ENCODE results near the gene SF3B1.
"Not testable (repeated sequence)": the region's sequence is repeated elsewhere in the genome, so short reads cannot be mapped to it uniquely, and the experiment has no call there.

The SF3B1 gene

GRCh38 chr2:197434541-197435513 lies at the start of gene SF3B1:
Gene SF3B1, minus strand, starts transcription at chr2:197435028. Its CDS starts 29 bp downstream, at chr2:197434999.
- peak; percentile 96 for DNase-seq (ENCODE audit: low spot score)

GRCh38 chr2:197484248-197484647 lies 49.4 kb upstream of the SF3B1 start:
- not testable (repeated sequence) for DNase-seq (ENCODE audit: low spot score)

GRCh38 chr2:197480165-197481036 lies 45.6 kb upstream of the SF3B1 start:
- no peak for DNase-seq (ENCODE audit: low spot score)

DNA sequence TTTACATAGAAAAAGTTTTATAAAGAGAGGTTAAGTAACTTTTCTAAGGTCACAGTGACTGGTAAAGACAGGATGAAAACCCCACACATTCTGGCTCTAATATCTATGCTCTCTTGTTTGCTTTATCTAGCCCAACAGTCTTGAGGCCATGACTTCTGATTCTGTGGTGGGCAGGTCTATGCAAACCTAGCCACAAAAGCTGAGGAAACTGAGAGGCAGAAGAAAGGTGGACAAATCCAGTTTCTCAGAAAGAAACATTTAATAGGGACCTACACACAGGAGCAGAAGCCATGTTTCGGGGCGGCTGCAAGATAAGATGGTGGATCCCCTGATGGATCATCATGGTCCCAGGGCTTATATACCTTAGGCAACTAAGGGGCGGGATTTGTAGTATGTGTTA lies 43.0 kb upstream of the SF3B1 start:
- DNase-seq (ENCODE audit: low spot score): no peak

DNA sequence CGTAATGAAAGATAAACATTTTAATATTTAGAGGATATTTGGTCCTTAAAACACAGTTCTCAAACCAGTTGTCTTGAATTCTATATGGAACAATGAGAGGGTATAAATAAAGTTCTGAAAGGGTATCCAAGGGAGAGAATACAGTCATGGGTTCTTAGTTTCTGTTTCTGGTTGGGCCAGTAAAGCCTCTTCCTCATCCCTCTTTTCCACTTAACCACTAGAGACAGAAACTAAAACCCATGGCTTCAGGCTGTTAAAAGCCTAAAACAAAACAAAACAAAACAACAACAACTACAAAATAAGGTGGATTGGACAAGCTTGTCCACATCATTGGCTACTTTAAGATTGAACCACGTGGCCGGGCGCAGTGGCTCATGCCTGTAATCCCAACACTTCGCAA lies 37.3 kb upstream of the SF3B1 start:
- DNase-seq (ENCODE audit: low spot score): no peak

GRCh38 chr2:197464175-197464574 lies 29.3 kb upstream of the SF3B1 start:
- DNase-seq (ENCODE audit: low spot score): no peak

DNA sequence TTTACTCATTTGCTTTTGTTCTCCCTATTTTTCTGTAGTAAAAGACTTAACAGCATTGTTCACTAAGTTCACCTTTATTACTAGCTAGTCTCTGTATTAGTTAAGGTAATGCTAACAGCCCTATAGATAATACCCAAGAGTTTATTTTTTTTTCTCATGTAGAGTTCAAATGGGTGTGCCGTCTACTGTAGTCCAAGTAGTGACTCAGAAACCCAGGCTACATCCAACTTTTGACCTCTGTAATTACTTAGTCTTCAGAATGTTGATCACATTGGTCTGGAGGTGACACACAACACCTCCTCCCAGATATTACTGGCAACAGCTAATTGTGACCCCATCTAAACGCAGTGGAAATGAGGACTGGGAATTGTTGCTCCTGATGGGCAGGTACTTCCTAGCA lies 26.2 kb upstream of the SF3B1 start:
- peak; percentile 61 for DNase-seq (ENCODE audit: low spot score)

- DNase-seq (ENCODE audit: low spot score): peak; percentile 46
Observed at GRCh38 chr2:197460649-197461048, 25.8 kb upstream of the SF3B1 start.

DNA sequence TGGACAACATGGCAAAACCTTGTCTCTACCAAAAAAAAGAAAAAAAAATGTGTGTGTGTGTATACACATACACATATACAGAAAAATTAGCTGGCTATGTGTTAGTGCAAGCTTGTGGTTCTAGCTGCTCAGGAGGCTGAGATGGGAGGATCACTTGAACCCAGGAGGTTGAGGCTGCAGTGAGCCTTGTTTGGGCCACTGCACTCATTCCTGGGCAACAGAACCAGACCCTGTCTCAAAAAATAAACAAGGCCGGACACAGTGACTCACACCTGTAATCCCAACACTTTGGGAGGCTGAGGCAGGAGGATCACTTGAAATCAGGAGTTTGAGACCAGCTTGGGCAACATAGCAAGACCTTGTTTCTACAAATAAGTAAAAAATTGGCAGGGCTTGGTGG lies 20.6 kb upstream of the SF3B1 start:
- DNase-seq (ENCODE audit: low spot score): no peak

DNA sequence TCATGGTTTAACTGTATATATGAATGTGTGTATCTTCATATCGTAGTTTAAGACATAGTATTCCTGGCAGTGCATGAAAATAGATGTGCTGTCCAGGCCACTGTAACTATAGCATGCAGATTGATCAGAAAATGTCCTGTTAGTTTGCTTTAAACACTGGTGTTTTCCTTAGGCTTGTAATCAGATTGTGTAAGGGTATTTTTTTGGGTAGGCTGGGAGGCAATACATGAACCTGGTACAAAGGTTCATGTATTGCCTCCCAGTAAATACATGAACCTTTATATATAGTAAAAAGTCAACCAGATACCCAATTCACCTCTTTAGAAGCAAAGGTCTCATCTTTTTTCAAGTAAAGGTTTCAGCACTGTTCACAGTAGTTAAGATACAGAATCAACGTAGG lies 20.1 kb upstream of the SF3B1 start:
- no peak for DNase-seq (ENCODE audit: low spot score)

GRCh38 chr2:197453914-197454398 lies 19.1 kb upstream of the SF3B1 start:
- peak; percentile 88 for DNase-seq (ENCODE audit: low spot score)

GRCh38 chr2:197453123-197453913 lies 18.5 kb upstream of the SF3B1 start, which contains the start of gene COQ10B:
Gene COQ10B, plus strand, starts transcription at chr2:197453552. Its CDS starts 9 bp downstream, at chr2:197453561.
- peak; percentile 99 for DNase-seq (ENCODE audit: low spot score)

GRCh38 chr2:197452754-197453122 lies 17.9 kb upstream of the SF3B1 start:
- no peak for DNase-seq (ENCODE audit: low spot score)

GRCh38 chr2:197450935-197451358 lies 16.1 kb upstream of the SF3B1 start:
- DNase-seq (ENCODE audit: low spot score): not testable (repeated sequence)

GRCh38 chr2:197450465-197450864 lies 15.6 kb upstream of the SF3B1 start:
- no peak for DNase-seq (ENCODE audit: low spot score)

DNA sequence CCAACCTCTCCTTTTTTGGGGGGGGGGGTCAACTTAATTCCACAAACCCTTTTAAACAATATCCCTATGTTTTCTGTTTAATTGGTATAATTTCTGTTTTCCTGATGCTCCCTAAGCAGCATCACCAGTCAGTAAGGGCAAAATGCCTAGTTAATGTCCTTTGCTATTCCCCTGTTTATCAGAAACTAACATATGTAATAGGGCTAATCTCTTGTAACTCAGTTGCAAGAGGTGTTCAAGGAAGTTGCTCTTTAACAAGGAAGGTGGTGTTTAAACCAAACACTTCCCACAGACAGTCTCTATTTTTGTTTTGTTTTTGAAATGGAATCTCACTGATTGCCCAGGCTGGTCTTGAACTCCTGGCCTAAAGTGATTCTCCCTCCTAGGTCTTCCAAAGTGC lies 12.0 kb upstream of the SF3B1 start:
- DNase-seq (ENCODE audit: low spot score): no peak

GRCh38 chr2:197445746-197446145 lies 10.9 kb upstream of the SF3B1 start:
- no peak for DNase-seq (ENCODE audit: low spot score)

- no peak for DNase-seq (ENCODE audit: low spot score)
Observed at GRCh38 chr2:197442857-197443256, 8.0 kb upstream of the SF3B1 start.

DNA sequence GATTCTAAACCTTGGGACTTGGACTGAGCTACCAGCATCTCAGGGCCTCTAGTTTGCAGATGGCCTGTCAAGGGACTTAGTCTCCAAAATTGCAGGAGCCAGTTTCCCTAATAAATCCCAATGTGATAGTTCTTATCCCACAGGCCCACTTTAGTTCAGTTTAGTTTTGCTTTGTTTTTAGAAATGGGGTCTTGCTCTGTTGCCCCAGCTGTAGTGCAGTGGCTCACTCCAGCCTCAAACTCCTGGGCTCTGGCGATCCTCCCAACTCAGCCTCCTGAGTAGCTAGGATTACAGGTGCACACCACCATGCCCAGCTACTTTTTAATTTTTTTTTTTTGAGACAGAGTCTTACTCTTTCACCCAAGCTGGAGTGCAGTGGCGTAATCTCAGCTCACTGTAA lies 2.6 kb upstream of the SF3B1 start:
- DNase-seq (ENCODE audit: low spot score): no peak

GRCh38 chr2:197435598-197436420 lies 981 bp upstream of the SF3B1 start:
- peak; percentile 9 for DNase-seq (ENCODE audit: low spot score)

Measured in LoVo (cell line).